ENCODE measurements around the gene TKT.

DNA sequence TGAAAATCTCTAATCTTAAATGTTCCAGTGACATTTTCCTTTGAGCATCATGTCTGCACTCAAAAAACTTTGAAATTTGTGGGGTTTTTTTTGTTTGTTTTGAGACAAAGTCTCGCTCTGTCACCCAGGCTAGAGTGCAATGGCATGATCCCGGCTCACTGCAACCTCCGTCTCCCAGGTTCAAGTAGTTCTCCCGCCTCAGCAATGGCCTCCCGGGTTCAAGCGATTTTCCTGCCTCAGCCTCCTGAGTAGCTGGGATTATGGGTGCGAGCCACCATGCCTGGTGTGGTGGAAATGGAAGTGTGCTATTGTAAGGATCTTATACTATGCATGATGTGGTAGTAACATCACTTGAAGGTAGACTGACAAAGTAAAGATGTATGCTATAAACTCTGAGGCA, 42.5 kb downstream of the TKT start:
- TF ChIP-seq, protein P1, sequence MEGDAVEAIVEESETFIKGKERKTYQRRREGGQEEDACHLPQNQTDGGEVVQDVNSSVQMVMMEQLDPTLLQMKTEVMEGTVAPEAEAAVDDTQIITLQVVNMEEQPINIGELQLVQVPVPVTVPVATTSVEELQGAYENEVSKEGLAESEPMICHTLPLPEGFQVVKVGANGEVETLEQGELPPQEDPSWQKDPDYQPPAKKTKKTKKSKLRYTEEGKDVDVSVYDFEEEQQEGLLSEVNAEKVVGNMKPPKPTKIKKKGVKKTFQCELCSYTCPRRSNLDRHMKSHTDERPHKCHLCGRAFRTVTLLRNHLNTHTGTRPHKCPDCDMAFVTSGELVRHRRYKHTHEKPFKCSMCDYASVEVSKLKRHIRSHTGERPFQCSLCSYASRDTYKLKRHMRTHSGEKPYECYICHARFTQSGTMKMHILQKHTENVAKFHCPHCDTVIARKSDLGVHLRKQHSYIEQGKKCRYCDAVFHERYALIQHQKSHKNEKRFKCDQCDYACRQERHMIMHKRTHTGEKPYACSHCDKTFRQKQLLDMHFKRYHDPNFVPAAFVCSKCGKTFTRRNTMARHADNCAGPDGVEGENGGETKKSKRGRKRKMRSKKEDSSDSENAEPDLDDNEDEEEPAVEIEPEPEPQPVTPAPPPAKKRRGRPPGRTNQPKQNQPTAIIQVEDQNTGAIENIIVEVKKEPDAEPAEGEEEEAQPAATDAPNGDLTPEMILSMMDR (IDR thresholded peaks at IDR 0.05; ENCODE audit: low read depth, low read length), result no peak
- TF ChIP-seq EZH2phosphoT487 (IDR thresholded peaks at IDR 0.05; ENCODE audit: low read depth), result no peak

Measured in OCI-LY3 (cell line).